Measurements from ENCODE around the gene TSFM.

Gene TSFM

GRCh38 chr12:57751432-57751787 is 31.2 kb upstream of the TSFM start:
- no peaks in the 10 kb centered on the region for H3K27me3 ChIP-seq (ENCODE audit: insufficient read depth, poor library complexity, severe bottlenecking)
- TF ChIP-seq CTCF (IDR thresholded peaks at IDR 0.05; ENCODE audit: insufficient read depth, low read length) (no peak), POLR2AphosphoS5 (IDR thresholded peaks at IDR 0.05; ENCODE audit: low read depth) (0 out of 2 replicates have a peak, but pooled peaks have one; percentile 22)
- no peak for DNase-seq (ENCODE audit: low read depth in 1 of 2, low spot score in 1 of 2)
- peak overlapping the region; percentile 95 for H3K27ac ChIP-seq (replicated peaks)
- peak overlapping the region; percentile 71 for H3K4me3 ChIP-seq (replicated peaks; ENCODE audit: insufficient read depth, low read length)

GRCh38 chr12:57751788-57752667 is 30.6 kb upstream of the TSFM start, which contains the start of gene CDK4:
Gene CDK4 (minus strand): TSS chr12:57752310. CDS start chr12:57751717, 593 bp downstream.
- Histone ChIP-seq H3K4me3 (replicated peaks; ENCODE audit: insufficient read depth, low read length) (peak within 1 kb of the TSS; percentile 71), H3K27me3 (ENCODE audit: insufficient read depth, poor library complexity, severe bottlenecking) (no peaks in the 10 kb centered on the region), H3K27ac (replicated peaks) (peak within 1 kb of the TSS; percentile 95)
- TF ChIP-seq REST (IDR thresholded peaks at IDR 0.05; ENCODE audit: insufficient replicate concordance, low read depth) (peak; percentile 27), POLR2AphosphoS5 (IDR thresholded peaks at IDR 0.05; ENCODE audit: low read depth) (peak; percentile 79), SPI1 (IDR thresholded peaks at IDR 0.05; ENCODE audit: borderline replicate concordance, low read depth) (no peak), GABPA (IDR thresholded peaks at IDR 0.05; ENCODE audit: low read depth) (no peak), CTCF (IDR thresholded peaks at IDR 0.05; ENCODE audit: insufficient read depth, low read length) (no peak)
- DNase-seq (ENCODE audit: low read depth in 1 of 2, low spot score in 1 of 2): peak; percentile 100

GRCh38 chr12:57752668-57753000 is 30.0 kb upstream of the TSFM start:
- Histone ChIP-seq H3K27me3 (ENCODE audit: insufficient read depth, poor library complexity, severe bottlenecking) (peaks cover under 1% of the 10 kb centered on the region), H3K27ac (replicated peaks) (peak overlapping the region; percentile 56), H3K4me3 (replicated peaks; ENCODE audit: insufficient read depth, low read length) (peak overlapping the region; percentile 71)
- no peak for DNase-seq (ENCODE audit: low read depth in 1 of 2, low spot score in 1 of 2)
- TF ChIP-seq GABPA (IDR thresholded peaks at IDR 0.05; ENCODE audit: low read depth) (no peak), POLR2AphosphoS5 (IDR thresholded peaks at IDR 0.05; ENCODE audit: low read depth) (no peak), CTCF (IDR thresholded peaks at IDR 0.05; ENCODE audit: insufficient read depth, low read length) (no peak), SPI1 (IDR thresholded peaks at IDR 0.05; ENCODE audit: borderline replicate concordance, low read depth) (no peak), REST (IDR thresholded peaks at IDR 0.05; ENCODE audit: insufficient replicate concordance, low read depth) (no peak)
